Astrocyte (in vitro differentiated cells and primary cell): ENCODE results near the gene NCAPG2.

Experiments used
- CTCF ChIP-seq: IDR thresholded peaks from 2 replicates; pipeline ENCODE4 v1.5.1; 2011; ENCODE audit warnings: low read depth, mild to moderate bottlenecking, inconsistent platforms, low read length, moderate library complexity; ENCODE audit not compliant: insufficient read depth
- EZH2 ChIP-seq: IDR thresholded peaks from 2 replicates; pipeline ENCODE4 v1.6.1; 2012; ENCODE audit warnings: mild to moderate bottlenecking, low read length, inconsistent platforms; ENCODE audit not compliant: insufficient read depth

- TF ChIP-seq CTCF (no peak), EZH2 (no peak)
Measured at GRCh38 chr7:158695056-158695455, 9.5 kb downstream of the NCAPG2 start.
